GM19438 (cell line): ENCODE data around the gene MANSC4.

Experiments
- ATAC-seq: cut with Tn5 transposase; IDR thresholded peaks from one replicate; pipeline ENCODE4 v1.9.1; 2021; ENCODE audit warnings: low read depth; ENCODE audit not compliant: unreplicated experiment

MANSC4 gene

GRCh38 chr12:27802511-27802910 lies 22.5 kb upstream of the MANSC4 start:
- no peak for ATAC-seq

GRCh38 chr12:27801630-27802029 lies 21.6 kb upstream of the MANSC4 start:
- ATAC-seq: no peak

GRCh38 chr12:27800819-27801218 lies 20.8 kb upstream of the MANSC4 start:
- no peak for ATAC-seq

- ATAC-seq: no peak
These were observed 17.4 kb upstream of the MANSC4 start for GRCh38 chr12:27797301-27798025.

- ATAC-seq: no peak
These were observed 16.1 kb upstream of the MANSC4 start for GRCh38 chr12:27796128-27796527.

GRCh38 chr12:27794818-27795584 lies 15.0 kb upstream of the MANSC4 start:
- no peak for ATAC-seq

- no peak for ATAC-seq
These were observed 10.1 kb upstream of the MANSC4 start for GRCh38 chr12:27790179-27790578.

GRCh38 chr12:27787559-27787958 lies 7.5 kb upstream of the MANSC4 start:
- no peak for ATAC-seq

- no peak for ATAC-seq
These were observed 6.0 kb upstream of the MANSC4 start for GRCh38 chr12:27785882-27786570.

GRCh38 chr12:27782481-27782880 lies 2.4 kb upstream of the MANSC4 start:
- no peak for ATAC-seq

- ATAC-seq: no peak
These were observed 1.6 kb upstream of the MANSC4 start for GRCh38 chr12:27781680-27782079.

- peak; percentile 34 for ATAC-seq
These were observed 774 bp upstream of the MANSC4 start for GRCh38 chr12:27780612-27781408.

GRCh38 chr12:27779416-27779919 lies 568 bp downstream of the MANSC4 start:
- no peak for ATAC-seq

GRCh38 chr12:27778206-27778605 lies 1.8 kb downstream of the MANSC4 start:
- no peak for ATAC-seq

- no peak for ATAC-seq
These were observed 2.9 kb downstream of the MANSC4 start for GRCh38 chr12:27777141-27777540.

- ATAC-seq: no peak
These were observed 7.5 kb downstream of the MANSC4 start for GRCh38 chr12:27772328-27773049.

- ATAC-seq: no peak
These were observed 8.3 kb downstream of the MANSC4 start for GRCh38 chr12:27771481-27772327.

GRCh38 chr12:27769142-27769673 lies 10.8 kb downstream of the MANSC4 start:
- ATAC-seq: no peak

- no peak for ATAC-seq
These were observed 13.4 kb downstream of the MANSC4 start for GRCh38 chr12:27766587-27766986.
